Measurements from ENCODE around the gene ASCL4.

DNA sequence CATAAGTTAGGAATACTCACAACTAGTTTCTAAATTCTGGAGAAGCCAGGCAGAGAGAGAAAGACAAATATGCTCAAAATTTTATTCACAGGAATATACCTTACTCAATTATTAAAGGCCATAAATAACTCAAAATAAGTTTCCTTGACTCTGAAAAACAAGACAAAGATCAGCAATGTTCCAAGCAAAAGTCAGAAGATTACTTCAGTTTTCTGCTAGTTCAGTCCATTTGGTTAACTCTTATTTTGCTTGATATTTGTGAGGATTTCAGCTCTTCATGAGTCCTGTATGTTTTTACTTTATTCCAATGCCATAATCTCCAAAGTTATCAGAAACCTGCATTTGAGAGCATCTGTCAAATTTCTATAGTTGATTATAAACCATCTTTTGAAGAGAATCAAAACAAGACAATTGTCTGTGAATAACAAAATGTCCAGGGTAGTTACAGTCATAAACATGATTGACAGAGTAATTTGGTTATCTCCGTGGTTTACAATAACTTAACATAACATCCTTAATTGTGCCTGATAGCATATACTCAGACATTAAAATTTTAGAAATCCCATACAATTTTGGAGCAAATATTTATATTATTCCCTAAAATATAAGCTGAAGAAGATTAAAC, 17.1 kb downstream of the ASCL4 start:
- no peak for TF ChIP-seq EZH2 (optimal IDR thresholded peaks at IDR 0.05; ENCODE audit: low read depth, low read length)
- TF ChIP-seq CTCF (IDR thresholded peaks at IDR 0.05; ENCODE audit: low read length) = no peak
